GM19324 (cell line): Measurements from ENCODE around the gene APBA2.

Experiments
- ATAC-seq: cut with Tn5 transposase; IDR thresholded peaks from one replicate; pipeline ENCODE4 v1.9.1; 2021; ENCODE audit warnings: mild to moderate bottlenecking, moderate library complexity; ENCODE audit not compliant: unreplicated experiment, low FRiP score

The APBA2 gene

DNA sequence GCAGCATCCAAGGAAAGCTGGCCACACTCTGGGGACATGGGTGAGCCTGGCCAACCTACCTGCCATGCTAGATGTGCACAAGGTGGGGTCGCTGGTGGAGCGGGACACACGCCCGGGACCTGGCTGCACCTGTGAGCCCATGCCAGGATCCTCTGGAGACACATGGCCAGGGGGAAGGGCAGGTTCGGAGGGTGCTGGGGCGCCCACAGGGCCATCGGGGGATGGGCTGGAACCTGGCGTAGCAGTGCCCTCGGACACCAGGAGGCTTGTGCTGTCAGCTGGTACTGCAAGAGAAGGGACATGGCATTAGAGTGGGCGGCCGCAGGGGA lies 240.4 kb downstream of the APBA2 start:
- no peak for ATAC-seq

DNA sequence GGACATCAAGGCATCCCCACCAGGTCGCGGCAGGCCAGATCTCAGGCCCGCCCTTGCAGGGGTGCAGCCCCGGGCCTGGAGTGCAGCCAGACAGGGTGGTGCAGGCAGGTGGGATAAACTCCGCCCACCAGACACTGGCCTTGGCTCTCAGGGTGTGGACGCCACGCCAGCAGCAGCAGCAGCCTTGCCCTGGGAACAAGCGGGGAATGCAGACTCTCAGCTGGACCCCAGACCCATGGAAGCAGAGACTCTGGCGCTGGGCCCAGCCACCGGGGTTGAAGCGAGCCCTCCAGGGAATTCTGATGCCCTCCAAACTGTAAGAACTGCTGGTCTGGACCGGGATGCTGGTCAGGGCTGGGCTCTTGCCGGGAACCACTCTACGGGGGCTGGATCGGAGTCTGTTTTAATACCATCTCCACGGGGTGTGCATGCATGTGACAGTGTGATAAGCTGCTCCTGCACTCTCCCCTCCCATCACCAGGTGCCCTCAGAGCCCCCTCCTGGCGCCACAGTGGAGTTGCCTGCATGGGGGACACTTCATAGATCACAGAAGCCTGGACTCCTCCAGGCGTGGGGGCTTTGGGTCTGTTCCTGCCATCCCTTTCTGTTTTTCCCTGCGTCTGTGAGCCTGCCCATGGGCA lies 241.2 kb downstream of the APBA2 start:
- no peak for ATAC-seq

DNA sequence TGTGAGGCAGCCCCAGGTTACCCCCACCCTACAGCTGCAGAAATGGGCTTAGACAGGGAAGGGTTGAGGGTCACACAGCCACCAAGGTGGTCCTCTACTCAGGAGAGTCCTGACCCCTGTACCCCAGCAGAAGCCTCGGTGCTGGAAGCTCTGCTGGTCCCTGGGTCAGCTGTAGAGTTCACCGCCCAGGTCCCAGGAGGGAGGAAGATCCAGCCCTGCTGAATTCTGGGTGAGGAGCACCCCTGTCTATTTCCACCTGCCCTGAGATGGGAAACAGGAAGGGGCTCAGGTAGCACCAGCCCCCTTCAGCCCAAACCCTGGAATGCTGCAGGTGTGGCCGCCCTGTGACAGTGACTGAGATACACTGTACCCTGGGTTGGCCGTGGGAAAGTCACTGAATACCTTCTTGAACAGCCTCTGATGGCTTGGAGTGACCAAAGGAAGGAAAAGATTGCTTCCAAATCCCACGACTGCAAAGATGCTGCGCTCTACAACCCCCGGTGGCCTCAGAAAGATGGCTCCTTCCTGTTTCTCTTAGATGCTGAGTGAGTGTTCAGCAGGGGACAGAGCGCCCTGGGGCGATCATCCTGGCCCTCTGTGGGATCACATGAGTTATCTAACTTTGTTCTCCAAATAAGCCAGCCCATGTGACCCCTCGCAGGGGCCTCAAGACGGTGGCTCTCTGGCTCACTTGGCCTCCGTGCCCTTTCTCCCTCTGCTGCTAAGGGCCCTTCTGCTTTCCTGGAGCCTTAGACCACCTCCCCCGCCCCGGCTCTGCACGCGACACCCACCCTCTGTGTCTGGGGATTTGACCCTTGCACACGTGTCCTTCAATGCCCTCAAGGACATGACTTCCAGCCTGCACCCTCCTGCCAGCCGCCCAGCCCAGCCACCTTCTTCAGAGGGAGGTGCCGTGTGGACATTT lies 242.0 kb downstream of the APBA2 start:
- no peak for ATAC-seq

DNA sequence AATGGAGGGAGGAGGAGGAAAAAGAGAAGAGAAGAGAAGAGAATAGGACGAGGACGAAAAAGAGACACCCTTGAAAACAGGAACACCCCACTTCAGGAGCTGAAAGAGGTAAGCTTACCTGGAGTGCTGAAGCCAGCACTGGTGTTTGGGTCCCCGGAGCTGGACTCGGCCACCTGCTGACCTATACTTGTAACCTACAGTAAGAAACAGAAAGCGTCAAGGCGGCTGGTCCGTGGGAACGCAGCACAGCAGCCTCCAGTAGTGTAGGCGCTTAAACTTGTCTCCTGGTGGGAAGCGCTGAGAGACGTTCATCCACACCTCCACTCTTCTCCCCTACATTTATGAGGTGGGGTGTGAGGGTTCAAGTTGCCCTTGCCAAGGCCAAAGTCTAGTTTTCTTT lies 242.9 kb downstream of the APBA2 start:
- ATAC-seq, result no peak

DNA sequence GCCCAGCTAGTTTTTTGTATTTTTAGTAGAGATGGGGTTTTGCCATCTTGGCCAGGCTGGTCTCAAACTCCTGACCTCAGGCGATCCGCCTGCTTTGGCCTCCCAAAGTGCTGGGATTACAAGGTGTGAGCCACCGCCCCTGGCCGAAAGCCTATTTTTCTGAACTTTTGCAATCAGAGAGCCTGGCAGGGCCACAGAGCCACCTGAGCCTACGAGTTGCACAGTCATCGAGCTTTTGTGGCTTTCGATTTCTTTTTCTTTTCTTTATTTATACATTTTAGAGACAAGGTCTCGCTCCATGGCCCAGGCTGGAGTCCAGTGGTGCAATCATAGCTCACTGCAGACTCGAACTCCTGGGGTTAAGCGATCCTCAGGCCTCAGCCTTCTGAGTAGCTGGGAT lies 243.4 kb downstream of the APBA2 start:
- ATAC-seq, result no peak

DNA sequence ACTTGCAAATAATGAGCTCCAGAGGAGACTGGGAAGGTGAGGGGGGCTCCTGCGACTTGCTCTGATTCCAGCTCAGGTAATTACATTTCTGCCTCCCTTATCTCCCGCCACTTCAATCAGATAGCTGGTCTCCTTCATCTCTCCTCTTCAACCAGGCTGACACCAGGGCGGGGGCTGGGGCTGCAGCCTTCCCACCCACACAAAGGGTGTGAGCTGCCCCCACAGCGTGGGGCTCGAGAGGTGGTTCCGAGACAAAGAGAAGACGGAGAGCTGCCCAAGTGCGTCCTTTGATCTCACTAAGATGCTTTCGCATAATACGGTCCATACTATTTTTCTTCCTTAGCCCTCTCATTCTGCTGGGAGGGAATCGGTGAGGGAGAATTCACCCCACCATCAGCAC lies 244.2 kb downstream of the APBA2 start:
- ATAC-seq, result no peak

DNA sequence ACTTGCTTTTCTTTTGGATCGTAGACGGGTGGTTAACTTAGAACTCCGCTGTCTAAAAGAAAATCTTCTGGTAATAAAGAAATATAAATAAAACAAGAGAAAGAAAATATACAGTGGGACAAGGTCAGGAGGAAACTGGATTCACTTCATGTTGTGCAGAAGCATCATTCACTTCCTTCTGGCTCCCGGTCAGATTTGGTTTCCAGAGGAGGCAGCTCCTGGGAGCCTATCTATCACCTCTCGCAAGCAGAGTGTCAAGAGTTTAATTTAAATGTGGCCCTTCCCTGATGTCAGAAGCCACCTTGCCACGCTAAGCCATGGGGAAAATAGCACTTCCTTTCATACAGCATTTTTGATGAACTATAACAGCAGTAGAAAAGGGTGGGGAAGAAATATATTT lies 244.7 kb downstream of the APBA2 start:
- no peak for ATAC-seq

DNA sequence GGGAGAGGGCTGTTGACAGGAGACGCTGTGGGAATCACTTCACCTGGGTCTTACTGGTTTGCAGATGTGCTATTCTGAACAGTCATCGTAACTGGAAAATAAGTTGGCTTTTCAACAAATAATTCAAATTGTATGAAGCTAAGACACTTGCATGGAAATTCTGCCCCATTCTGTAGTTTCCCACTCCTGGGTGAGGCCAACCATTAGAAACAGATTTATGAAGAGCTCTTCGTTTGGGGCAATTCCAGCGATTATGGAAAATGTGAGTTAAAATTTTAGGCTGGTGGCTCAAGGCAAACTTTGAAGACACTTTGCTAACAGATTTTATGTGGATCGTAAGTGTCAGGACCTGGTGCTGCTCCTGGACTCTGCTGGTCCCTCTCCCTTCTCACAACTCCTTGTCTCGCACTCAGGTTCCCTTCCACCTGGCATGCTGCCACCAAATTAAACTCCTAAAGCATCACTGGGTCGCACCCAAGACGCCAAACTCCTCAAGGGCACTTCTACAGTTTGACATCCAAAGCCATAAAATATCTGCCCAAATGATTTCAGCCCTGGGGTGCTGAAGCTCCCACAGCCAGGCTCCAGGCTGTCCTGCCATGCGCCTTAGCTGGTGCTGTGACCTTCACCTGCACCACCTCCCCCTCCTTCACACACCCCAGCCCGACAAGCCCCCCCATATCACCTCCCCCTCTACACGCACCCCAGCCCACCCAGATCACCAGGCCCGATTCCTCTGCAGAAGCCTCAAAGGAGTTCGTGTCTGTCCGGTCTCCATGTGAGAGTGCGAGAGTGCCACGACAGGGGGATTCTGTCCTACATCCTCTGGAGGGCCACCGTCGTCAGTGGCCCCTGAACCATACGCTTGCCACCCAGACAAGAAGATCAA lies 245.4 kb downstream of the APBA2 start:
- no peak for ATAC-seq

DNA sequence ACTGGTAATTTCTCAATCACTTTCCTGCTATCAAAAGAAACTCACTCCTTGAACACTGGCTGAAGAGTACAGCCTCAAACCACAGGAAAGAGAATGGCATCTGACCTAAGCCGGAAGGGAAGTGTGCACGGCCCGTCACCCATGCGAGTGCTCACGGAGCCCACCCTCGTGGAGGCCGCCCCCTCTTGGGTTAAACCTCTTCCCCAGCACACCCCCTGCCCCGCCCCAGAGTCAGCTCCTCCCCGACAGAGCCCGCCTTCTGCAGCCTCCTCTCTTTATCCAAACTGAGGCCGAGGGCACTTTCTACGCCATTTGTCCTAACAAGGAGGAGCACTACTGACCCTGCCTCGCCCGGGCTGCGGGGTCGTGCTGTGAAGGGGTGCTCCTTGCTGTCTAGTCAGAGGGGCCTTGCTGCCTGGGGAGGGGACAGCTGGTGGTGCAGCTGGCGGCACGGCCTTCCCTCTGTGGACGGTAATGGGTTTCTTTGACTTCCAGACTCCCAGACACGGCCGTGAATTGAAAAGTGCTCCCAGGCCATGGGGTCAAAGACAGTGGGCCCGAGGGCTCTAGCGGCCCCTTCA lies 246.2 kb downstream of the APBA2 start:
- no peak for ATAC-seq

DNA sequence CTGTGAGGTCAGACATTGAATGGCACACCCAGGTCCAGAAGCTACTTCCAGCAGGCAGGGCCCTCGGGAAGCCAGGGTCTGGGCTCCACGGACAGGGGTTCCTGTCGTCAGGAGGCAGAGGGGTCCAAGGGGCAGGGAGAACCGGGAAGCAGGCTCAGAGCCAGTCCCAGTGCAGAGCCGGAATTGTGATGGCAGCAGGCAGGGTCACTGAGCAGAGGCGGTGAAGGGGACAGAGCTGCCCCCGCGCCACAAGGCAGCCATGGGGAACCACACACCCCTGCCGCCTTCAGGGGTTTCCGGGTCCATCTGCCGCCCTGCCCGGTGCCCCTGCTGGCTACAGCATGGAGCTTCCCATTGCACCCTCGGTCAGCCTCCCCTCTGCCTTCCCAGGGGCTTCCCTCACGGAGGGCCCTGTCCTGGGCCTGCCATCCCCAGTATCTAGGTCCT lies 247.0 kb downstream of the APBA2 start:
- no peak for ATAC-seq

DNA sequence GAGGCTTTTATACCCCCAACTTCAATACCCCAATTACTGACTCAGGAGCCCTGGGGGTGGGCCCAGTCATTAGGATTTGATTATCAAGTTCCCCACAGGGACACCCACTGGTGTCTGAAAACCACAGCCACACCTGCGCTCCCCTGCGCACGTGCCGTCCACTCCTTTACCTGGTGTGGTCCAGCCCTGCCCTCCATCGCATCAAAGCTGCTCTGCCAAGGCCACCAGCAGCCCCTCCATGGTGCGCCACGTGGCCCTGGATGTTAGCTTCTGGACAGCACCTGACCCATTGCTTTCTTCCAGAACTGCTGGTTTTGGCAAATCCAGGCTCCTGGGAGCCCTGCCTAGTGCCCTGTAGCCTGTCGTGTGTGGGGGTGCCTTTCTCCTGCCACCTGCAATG lies 247.5 kb downstream of the APBA2 start:
- ATAC-seq, result no peak

DNA sequence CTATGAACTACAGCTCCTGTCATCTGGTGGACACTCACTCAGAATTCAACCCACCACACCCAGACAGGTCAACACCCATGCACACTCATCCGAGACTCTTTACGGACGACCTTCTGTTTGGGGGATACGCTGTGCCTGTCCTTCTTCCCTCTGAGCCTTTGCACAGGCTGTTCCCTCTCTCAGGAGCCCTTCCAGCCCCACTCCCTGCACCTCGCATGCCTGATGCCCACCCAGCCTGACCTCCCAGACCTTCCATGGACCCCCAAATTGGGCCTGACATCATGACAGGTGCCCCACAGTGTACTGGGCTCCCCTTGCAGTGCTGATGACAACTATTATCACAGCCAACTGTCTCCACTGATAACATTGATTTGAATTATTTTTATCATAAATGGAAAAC lies 248.0 kb downstream of the APBA2 start:
- ATAC-seq, result no peak

DNA sequence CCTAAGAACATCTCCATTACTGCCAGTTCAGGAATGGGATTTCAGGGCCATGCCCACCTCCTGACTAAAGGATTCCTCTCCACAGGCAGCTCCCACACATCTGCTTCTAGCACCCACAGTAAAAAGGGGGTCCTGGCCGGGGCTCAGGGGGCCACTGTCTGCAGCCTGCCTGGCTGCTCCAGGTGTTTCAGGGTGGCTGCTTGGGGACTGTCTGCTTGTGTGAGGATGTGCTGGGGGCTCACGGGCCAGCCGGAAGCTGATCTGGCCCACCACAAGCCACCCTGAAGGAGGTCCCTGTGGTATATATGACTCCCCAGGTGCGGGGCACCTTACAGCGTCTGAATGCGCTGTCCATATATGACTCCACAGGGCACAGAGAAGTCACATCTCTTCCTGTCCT lies 248.5 kb downstream of the APBA2 start:
- ATAC-seq, result no peak

DNA sequence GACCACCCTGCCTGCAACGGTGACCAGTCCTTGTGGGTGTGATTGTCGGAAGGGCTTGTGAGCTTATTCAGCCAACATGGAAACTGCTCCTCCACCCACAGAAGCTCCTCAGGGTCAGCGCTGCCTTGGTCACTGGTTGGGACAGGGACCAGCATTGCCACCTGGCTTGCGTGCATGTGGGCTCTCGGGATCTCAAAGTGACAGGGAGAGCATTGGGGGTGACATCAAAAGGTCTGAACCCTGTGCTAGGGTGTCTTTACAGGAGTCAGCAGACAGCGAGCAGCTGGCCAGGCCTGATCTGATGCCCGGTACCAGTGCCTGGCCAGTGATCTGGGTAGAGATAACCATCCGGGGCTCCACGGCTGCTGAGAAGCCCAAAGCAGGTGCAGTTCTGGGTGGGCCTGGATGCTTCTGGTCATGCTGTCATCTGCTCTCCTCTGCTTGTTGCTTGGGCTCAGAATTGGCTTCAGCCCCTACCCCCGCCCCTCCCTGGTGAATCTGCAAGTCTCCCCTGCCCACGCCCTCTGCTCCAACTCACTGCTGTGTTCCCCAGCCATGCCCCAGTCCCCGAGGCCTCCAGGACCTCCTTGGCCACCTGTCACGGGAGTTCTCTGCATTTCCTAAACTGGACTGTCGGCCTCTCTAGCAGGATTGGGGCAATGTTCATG lies 249.0 kb downstream of the APBA2 start:
- no peak for ATAC-seq

DNA sequence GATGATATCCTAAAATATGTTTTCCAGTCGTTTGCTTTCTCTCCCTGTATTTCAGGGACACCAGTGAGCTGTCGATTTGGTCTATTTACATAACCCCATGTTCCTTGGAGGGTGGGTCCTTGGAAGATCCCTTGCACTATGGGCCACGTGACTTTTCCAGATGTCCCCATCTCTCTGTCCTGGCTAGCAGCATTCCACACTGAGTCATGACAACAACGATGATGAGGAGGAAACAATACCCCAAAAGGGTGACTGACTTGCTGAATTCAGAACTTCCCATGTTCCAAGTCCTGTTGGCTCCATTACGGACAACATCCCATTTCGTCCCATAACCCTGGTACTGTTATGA lies 249.5 kb downstream of the APBA2 start:
- no peak for ATAC-seq

DNA sequence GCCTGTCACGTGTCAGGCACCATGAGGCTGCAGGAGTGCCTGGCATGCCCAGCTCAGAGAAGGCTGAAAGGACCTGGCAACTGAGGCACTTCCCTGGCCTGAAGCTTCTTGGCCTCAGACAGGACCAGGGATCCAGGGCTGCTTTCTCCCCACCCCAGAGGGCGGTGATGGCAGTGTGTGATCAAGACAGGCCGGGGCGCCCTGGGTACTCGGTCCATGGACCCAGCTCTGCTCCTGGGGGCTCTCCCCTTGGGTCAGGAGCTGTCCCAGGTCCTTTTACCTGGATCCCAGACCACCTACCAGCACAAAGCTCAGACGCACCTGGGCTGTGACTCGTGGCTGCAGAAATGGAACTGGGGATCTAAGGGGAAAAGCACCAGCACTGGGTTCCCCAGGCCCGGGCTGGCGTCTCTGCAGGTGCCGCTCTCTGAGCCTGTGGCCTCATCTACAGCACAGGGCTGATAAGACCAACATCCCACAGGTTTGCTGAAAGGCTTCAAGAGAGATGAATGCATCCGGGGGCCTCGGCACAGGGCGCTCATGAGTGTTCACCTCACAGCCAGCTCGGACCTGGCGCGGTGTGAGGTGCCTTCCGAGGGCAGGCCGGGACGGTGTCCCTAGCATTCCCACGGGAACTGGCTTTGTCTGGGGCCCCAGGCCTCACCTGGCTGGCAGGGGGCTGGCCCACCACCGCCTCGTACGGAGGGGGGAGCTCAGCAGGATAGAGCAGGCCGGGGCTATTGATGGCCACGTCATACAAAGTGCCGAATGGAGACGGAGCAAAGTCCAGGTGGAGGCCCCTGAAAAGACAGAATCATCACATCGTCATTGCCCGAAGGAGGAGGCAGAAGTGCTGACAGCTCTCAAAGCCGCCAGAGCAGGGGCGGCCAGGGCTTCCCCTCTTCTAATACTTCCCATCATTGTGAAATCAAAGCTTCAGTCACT lies 250.2 kb downstream of the APBA2 start:
- ATAC-seq, result no peak

DNA sequence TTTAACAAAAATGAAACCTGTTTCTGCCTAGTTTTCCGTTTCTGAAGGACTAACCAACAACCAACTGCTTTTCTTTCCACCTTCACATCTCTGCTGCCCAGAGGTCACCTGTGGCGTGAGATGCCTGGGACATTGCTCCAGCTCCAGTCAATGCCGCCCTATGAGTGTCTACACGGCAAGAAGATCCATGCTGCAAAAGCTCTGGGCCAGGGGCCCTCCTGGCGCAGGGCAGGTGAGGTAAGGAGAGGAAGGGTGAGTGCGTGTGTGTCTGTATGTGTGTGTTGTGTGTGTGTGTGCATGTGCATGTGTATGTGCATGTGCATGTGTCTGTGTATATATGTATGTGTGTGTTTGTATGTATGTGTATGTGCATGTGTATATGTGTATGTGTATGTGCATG lies 252.5 kb downstream of the APBA2 start:
- no peak for ATAC-seq

DNA sequence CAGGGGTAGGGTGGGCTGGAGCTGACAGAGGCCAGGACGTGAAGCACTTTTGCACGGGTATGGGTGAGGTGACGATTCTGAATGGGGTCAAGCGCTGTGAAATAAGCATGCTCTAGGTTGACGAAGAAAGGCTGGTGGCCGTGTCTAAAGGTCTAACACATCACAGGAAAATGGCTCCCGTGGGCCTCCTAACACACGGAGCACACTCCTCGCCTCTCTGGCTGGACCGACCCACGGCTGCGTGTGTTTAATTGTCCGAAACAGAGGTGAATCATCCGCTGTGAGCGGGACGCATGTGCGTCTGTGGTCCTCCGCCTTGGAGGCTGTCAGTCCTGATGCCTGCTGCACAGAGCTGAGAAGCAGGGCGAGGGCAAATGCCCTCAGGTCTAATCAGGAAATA lies 253.3 kb downstream of the APBA2 start:
- no peak for ATAC-seq
